ENCODE results near the gene CCL28.

Gene CCL28

DNA sequence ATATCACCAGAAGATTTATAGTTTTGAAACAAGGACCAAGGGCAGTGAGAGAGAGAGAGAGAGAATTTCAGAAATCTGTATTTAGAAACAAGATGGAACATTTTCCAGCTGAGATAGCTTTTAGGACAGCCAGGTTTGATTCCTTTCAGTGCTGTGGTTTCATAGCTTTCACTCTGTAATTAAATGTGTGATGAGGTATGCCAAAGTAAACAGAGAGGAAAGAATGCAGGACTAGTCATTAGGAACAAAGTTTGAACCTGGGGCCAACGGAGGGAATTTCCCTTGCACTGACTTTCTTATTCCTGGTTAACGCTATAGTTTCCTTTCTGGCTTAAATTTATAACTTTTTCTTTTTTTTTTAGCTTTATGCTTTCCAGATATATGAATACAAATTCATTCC is 10.0 kb upstream of the CCL28 start:
- DNase-seq (ENCODE audit: low read depth): no peak
- no peak overlapping the region for H3K4me3 ChIP-seq (ENCODE audit: low read depth, low read length)
- TF ChIP-seq, protein P1, sequence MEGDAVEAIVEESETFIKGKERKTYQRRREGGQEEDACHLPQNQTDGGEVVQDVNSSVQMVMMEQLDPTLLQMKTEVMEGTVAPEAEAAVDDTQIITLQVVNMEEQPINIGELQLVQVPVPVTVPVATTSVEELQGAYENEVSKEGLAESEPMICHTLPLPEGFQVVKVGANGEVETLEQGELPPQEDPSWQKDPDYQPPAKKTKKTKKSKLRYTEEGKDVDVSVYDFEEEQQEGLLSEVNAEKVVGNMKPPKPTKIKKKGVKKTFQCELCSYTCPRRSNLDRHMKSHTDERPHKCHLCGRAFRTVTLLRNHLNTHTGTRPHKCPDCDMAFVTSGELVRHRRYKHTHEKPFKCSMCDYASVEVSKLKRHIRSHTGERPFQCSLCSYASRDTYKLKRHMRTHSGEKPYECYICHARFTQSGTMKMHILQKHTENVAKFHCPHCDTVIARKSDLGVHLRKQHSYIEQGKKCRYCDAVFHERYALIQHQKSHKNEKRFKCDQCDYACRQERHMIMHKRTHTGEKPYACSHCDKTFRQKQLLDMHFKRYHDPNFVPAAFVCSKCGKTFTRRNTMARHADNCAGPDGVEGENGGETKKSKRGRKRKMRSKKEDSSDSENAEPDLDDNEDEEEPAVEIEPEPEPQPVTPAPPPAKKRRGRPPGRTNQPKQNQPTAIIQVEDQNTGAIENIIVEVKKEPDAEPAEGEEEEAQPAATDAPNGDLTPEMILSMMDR (IDR thresholded peaks at IDR 0.05; ENCODE audit: low read depth, low read length): no peak
- TF ChIP-seq MYC (IDR thresholded peaks at IDR 0.05; ENCODE audit: low read depth, low read length) (no peak), POLR2A (IDR thresholded peaks at IDR 0.05; ENCODE audit: extremely low read depth, insufficient read length) (no peak)
- TF ChIP-seq, protein P2, sequence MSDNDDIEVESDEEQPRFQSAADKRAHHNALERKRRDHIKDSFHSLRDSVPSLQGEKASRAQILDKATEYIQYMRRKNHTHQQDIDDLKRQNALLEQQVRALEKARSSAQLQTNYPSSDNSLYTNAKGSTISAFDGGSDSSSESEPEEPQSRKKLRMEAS (IDR thresholded peaks at IDR 0.05; ENCODE audit: low read depth, low read length): no peak

DNA sequence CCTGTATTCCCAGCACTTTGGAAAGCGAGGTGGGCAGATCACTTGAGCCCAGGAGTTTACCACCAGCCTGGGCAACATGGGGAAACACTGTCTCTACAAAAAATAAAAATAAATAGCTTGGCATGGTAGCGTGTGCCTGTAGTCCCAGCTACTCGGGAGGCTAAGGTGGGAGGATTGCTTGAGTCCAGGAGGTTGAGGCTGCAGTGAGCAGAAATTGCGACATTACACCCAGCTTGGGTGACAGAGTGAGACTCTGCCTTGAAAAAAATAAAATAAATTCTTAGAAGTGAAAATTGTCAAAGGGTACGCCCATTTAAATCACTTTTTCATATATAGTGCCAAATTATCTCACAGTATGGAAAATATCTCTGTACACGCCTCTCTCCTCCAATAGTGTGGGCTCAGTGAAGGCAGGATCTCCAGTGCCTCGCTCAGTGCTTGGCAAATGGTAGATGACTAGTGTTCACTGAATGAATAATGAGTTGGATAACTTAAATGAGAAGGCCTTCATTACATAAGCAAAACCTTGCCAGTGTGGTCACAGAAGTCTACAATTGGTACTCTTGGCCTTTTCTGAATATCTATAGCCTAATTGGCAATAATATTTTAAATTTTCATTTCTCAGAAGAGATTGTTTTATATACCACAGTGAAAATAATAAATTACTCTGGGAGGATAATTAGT is 9.4 kb upstream of the CCL28 start:
- TF ChIP-seq MYC (IDR thresholded peaks at IDR 0.05; ENCODE audit: low read depth, low read length) (no peak), POLR2A (IDR thresholded peaks at IDR 0.05; ENCODE audit: extremely low read depth, insufficient read length) (no peak)
- TF ChIP-seq, protein P1 (IDR thresholded peaks at IDR 0.05; ENCODE audit: low read depth, low read length): no peak
- TF ChIP-seq, protein P2 (IDR thresholded peaks at IDR 0.05; ENCODE audit: low read depth, low read length): no peak
- no peak for DNase-seq (ENCODE audit: low read depth)

GRCh38 chr5:43420241-43420640 is 8.1 kb upstream of the CCL28 start:
- H3K4me3 ChIP-seq (ENCODE audit: low read depth, low read length): no peak overlapping the region
- TF ChIP-seq, protein P1 (IDR thresholded peaks at IDR 0.05; ENCODE audit: low read depth, low read length): no peak
- TF ChIP-seq, protein P2 (IDR thresholded peaks at IDR 0.05; ENCODE audit: low read depth, low read length): no peak
- TF ChIP-seq MYC (IDR thresholded peaks at IDR 0.05; ENCODE audit: low read depth, low read length): no peak
- TF ChIP-seq POLR2A (IDR thresholded peaks at IDR 0.05; ENCODE audit: extremely low read depth, insufficient read length): no peak

More for the DNA sequence above, 9.4 kb upstream of the CCL28 start:
- no peak overlapping the region for H3K4me3 ChIP-seq (ENCODE audit: low read depth, low read length)

DNA sequence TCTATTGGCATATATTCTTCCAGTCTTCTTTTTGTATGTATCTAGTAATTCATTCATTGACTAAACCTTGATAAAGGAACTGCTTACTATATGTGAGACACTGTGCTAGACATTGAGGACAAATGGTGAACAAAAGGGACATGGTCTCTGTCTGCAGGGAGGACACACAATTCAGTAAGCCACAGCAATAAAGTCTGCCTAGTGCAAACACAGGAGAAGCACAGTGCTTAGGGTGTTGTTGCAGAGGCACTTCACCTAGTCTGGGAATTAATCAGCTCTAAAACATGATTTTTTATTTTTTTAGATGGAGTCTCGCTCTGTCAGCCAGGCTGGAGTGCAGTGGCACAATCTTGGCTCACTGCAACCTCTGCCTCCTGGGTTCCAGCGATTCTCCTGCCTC is 6.4 kb upstream of the CCL28 start:
- TF ChIP-seq, protein P1 (IDR thresholded peaks at IDR 0.05; ENCODE audit: low read depth, low read length): no peak
- TF ChIP-seq MYC (IDR thresholded peaks at IDR 0.05; ENCODE audit: low read depth, low read length) (no peak), POLR2A (IDR thresholded peaks at IDR 0.05; ENCODE audit: extremely low read depth, insufficient read length) (no peak)
- TF ChIP-seq, protein P2 (IDR thresholded peaks at IDR 0.05; ENCODE audit: low read depth, low read length): no peak
- DNase-seq (ENCODE audit: low read depth): no peak
- H3K4me3 ChIP-seq (ENCODE audit: low read depth, low read length): no peak overlapping the region

More at GRCh38 chr5:43420241-43420640, 8.1 kb upstream of the CCL28 start:
- no peak for DNase-seq (ENCODE audit: low read depth)

- H3K4me3 ChIP-seq (ENCODE audit: low read depth, low read length): no peak overlapping the region
- no peak for DNase-seq (ENCODE audit: low read depth)
- TF ChIP-seq MYC (IDR thresholded peaks at IDR 0.05; ENCODE audit: low read depth, low read length): no peak
- TF ChIP-seq POLR2A (IDR thresholded peaks at IDR 0.05; ENCODE audit: extremely low read depth, insufficient read length): no peak
- TF ChIP-seq, protein P1 (IDR thresholded peaks at IDR 0.05; ENCODE audit: low read depth, low read length): no peak
- TF ChIP-seq, protein P2 (IDR thresholded peaks at IDR 0.05; ENCODE audit: low read depth, low read length): no peak
These were observed 4.7 kb upstream of the CCL28 start for GRCh38 chr5:43416803-43417394.
